NOMO-1 (cell line): Measurements from ENCODE around the gene UNKL.

Experiments used
- DNase-seq, 2 experiments: peaks; one replicate each; lab custom pipeline; 2025; ENCODE audit not compliant: unreplicated experiment in 2 of 2; lab: John Stamatoyannopoulos, UW

The UNKL gene

DNA sequence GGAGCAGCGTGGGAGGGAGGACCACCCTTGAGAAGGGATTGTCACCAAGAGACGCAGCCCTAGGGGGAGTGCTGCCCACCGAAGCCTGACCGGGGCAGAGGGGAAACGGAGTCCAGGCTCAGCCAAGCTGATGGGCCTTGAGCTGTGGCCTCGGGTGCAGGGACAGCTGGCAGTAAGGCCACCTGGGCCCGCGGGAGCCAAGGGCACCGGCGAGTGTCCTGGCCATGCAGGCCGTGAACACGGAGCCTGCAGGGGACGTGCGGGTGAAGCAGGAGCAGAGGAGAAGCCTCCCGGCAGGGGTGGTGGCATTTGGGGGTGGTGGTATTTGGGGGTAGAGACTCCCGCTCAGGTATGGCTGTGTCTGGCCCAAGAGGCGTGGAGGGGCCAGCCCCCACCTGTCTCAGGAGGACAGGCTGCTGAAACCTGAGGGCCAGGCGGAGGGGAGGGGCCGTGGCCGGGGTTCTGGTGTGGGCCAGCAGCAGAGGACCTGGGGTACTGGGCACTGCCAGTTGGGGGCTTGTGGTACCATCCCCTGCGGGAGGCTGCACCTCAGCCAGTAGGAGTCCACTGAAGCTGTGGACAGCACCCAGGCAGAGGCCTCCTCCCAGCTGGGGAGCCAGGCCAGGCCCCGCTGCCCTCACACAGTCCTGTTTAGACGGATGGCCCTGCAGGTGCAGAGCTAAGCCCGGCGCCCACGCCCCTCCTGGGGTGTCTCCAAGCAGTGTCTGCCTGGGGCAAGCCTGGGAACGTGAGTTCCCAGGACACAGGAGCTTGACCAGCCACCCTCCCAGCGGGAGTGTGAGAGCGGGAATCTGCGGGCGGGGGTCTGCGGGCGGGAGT is 58.2 kb downstream of the UNKL start:
- DNase-seq, result no peak

DNA sequence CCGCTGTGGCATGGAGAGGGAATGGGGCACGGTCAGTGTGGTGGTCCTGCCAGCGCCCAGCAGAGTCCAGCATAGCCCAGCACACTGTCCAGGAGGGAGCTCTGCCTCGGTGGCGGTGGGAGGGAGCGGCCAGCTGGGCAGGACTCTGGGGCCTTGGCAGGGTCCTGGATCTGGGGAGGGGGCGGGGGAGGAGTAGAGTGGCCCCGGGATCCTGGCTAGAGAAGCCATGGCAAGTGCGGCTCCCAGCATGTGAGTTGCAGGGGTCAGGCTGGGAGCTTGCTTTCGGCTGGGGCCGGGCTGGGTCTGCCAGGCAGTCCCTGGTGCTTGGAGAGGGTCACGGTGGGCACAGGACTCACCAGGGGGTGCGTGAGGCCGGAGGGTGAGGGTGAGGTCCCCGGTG is 58.9 kb downstream of the UNKL start:
- no peak for DNase-seq

DNA sequence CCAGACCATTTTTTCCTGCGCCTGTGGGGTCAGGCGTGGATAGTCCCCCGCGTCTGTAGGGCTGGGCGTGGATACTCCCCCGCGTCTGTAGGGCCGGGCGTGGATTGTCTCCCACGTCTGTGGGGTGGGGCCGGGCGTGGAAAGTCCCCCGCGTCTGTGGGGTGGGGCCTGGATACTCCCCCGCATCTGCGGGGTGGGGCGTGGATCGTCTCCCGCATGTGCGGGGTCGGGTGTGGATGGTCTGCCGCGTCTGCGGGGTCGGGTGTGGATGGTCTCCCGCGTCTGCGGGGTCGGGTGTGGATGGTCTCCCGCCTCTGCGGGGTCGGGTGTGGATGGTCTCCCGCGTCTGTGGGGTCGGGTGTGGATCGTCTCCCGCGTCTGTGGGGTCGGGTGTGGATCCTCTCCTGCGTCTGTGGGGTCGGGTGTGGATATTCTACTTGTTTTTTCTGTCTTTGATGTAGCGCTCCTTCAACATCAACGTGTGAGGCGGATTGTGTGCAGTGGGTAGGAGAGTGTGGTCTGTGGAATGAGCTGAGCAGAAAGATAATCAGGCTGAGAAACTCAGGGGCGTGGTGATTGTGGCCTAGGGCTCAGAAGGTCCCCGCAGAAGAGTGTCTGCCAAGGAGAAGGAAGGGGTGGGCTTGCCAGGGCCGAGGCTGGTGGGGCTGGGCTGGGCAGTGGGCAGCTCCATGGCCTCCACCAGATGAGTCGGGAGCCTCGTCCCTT is 59.5 kb downstream of the UNKL start:
- no peak for DNase-seq

DNA sequence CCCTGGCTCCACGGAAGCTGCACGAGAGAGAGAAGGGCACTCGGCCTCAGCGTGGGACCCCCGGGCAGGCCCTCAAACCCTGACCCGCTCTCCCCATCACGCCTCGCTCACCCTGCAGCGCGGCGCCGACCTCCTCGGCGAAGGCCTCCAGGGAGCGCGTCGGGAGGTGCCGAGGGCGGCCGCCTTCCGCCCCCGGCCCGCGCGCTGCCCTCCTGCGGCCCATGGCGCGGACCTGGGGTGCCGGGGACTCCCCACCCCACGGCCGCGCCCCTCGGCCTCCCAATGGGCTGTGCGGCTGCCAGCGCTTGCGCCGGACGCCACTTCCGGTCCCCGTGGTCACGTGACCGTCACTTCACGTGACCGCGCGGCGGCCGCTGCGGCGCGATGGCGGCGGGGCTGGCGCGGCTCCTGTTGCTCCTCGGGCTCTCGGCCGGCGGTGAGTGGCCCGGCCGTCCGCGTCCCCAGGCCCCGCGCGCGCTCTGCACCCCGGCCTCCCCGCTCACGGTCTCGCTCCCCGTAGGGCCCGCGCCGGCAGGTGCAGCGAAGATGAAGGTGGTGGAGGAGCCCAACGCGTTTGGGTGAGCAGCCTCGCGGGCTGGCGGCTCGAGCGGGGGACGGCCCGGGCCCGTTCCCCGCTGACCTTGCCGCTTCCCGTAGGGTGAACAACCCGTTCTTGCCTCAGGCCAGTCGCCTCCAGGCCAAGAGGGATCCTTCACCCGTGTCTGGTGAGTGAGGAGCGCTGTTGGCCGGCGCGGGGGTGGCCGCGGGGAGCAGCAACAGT is 62.7 kb downstream of the UNKL start, which contains the start of the genes GNPTG and TSR3:
GNPTG (plus strand) TSS at position 350 of the 781 bp plus-strand sequence; CDS start at position 385, 35 bp downstream.
TSR3 (minus strand) TSS at position 297 of the 781 bp plus-strand sequence; CDS start at position 223, 74 bp downstream.
- DNase-seq, result peak; percentile 56 to 86

DNA sequence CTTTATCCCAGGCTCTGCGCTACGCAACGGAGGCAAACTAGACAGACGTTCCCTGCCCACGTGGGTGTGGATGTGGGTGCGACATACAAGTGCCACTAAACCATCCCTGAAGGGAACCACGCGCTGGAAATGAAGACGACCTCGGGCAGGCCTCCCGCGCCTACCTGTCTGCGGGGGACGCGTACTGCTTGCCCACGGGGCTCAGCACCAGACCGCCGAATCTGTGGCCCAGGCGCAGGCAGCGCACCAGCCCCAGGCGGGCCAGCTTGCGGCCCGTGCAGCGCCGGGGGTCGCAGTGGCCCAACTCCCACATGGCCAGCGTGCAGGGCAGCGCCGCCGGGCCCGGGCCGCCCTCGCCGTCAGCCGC is 63.3 kb downstream of the UNKL start:
- no peak for DNase-seq

DNA sequence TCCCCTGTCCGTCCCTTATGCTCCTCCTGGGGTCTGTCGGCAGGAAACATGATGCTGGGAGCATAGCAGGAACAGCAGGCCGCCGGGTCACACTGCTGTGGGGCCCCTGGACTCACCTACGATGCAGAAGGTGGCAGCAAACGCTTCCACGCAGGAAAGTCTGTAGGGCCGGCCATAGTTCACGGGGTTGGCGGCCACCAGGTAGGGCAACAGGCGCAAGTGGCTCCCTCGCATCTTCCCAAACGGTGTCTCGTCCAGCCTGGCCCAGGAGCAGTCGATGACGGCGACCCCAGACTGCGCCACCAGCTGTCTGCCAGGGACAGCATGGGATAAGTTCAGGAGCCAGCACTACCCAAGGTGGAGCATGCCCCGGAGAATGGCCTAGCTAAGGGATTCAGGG is 63.8 kb downstream of the UNKL start:
- DNase-seq, result no peak

DNA sequence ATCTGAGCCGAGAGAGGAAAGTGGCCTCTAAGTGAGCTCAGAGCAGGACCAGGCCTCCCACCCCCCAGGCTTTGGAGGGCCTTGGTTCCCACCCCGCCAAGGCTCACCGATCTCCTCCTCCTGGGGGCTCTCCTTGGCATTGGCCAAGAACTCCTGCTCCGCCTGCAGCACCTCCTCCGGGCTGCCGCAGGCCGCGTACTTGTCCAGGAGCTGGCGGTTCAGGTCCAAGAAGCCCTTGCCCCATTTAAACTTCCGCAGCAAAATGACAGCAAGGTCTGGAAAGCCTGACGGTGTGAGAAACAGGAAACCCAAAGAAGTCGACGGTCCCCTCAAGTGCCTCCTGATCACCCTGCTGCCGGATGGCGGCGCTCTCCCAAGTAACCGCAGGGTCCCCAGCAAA is 64.6 kb downstream of the UNKL start:
- no peak for DNase-seq

GRCh38 chr16:1349351-1349750 is 65.2 kb downstream of the UNKL start:
- no peak for DNase-seq

DNA sequence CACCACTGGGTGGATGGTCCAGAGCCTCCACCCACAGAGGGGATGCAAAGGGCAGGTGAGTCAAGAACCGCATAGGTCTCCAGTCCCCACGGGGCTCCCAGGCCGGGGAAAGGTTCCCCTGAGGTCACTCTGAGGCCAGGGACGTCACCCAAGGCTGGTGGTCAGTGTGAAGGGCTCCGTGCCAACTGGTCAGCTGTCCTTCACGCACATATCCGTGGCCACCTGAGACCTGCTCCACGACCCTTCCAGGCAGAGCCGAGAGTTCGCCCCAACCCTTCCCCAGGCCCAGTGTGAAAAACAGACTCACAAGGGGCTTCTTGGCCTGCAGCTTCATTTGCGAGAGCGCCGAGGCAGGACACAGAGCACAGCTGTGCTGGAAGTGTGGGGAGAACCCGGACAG is 65.6 kb downstream of the UNKL start:
- no peak for DNase-seq

GRCh38 chr16:1348441-1348840 is 66.1 kb downstream of the UNKL start:
- DNase-seq, result no peak

GRCh38 chr16:1347962-1348361 is 66.5 kb downstream of the UNKL start:
- no peak for DNase-seq

DNA sequence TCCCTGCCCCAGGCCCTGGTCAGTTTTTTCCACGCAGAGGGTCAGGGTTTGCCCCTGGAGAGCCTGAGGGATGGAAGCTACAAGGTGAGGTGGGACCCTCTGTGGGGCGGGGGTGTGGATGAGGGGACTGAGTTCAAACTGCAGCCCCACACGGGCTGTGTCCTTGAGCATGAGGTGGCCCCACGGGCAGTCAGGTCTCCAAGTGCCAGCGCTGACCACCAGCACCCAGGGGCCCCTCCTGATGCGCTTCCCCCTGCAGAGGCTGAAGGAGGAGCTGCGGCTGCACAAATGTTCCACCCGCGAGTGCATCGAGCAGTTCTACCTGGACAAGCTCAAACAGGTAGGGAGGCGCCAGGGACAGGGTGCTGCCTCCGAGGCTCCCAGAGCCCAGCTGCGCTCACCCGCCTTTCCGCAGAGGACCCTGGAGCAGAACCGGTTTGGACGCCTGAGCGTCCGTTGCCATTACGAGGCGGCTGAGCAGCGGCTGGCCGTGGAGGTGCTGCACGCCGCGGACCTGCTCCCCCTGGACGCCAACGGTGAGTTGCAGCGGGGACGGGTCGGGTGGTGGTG is 67.1 kb downstream of the UNKL start:
- DNase-seq, result no peak

- no peak for DNase-seq
These were observed 67.8 kb downstream of the UNKL start for GRCh38 chr16:1346422-1347285.

GRCh38 chr16:1345651-1346421 is 68.7 kb downstream of the UNKL start:
- DNase-seq, result no peak

DNA sequence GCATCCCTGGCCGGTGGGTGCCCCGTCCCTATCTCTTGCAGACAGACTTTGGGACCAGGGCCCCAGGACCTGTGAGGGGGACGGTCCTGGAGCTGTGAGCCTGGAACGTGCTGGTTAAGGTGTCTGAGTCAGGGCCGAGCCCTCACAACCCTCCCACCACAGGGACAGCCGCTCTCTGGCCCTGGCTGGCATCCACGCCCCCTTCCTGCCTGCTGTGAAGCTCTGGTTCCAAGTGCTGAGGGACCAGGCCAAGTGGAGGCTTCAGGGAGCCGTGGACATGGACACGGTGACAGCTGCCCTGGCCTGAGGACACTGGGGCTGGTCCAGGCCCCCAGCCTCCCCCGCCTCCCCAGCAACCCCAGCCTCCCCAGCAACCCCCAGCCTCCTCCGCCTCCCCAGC is 69.4 kb downstream of the UNKL start:
- DNase-seq, result no peak

GRCh38 chr16:1344499-1344898 is 70.0 kb downstream of the UNKL start:
- no peak for DNase-seq

DNA sequence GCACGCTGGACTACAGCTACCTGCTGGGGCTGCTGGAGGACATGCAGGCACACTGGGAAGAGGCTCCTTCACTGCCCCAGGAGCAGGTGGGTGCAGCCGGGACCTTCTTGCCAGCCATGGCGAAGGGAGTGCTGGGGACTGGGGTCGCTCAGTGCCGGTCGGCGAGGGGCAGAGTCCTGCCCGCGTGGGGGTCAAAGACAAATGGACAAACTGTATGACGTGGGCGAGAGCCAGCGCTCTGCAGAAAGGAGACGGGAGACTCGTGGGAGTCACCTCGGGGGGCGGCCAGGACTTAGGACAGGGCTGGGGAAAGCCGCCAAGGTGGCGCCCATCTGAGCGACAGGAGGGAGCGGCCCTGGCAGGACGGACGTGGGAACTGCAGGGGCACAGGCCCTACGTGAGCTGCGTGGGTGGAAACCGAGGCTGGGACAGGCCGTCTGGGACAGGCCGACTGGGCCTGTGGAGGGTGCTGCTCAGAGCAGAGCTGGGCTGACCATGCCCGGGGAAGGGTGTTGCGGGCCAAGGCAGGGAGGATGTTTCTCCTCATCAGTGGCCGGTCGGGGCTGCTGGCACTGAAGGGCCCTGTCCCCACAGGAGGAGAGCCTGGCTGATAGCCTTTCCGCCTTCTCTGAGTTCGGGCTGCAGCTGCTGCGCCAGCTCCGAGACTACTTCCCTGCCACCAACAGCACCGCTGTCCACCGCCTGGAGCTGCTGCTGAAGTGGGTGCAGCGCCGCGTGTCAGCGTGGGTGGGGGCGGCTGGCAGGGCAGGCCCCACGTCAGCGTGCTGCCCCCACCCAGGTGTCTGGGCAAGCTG is 70.9 kb downstream of the UNKL start:
- no peak for DNase-seq
